Testis (tissue), 2 donors: ENCODE results near the gene MRTO4.

Source experiments
- CTCF ChIP-seq, 3 experiments: fragments of 450-650 bp in 2 of 3; fragments of 200-600 bp in 1 of 3; sonication (generic) in 1 of 3; IDR thresholded peaks; one replicate each; pipeline ENCODE4 v1.5.1; 2016 to 2019; ENCODE audit warnings: antibody characterized with exemption in 3 of 3, mild to moderate bottlenecking in 2 of 3, moderate library complexity in 1 of 3
- POLR2A ChIP-seq: fragments of 450-650 bp; IDR thresholded peaks from one replicate; pipeline ENCODE4 v1.6.1; 2017; ENCODE audit warnings: antibody characterized with exemption, mild to moderate bottlenecking, moderate library complexity

- no peak for TF ChIP-seq POLR2A
- no peak for TF ChIP-seq CTCF (IDR thresholded peaks at IDR 0.05)
Observed at GRCh38 chr1:19234224-19234623, 17.4 kb upstream of the MRTO4 start.
